Neural cell (in vitro differentiated cells): ENCODE data around the gene VPS37C.

ENCODE experiments used
- CTCF ChIP-seq: fragments of 450-650 bp; IDR thresholded peaks from 2 replicates; pipeline ENCODE4 v1.5.1; 2014; ENCODE audit warnings: antibody characterized with exemption, mild to moderate bottlenecking, moderate library complexity; ENCODE audit not compliant: poor library complexity, severe bottlenecking
- EZH2 ChIP-seq: fragments of 200-600, 300-800 bp; shearing (Covaris generic), sonication (generic); IDR thresholded peaks from 2 replicates; pipeline ENCODE4 v1.6.1; 2014; ENCODE audit warnings: antibody characterized with exemption, low read length, borderline replicate concordance, mild to moderate bottlenecking; ENCODE audit not compliant: insufficient read depth, poor library complexity, severe bottlenecking
- SMC3 ChIP-seq: fragments of 450-650 bp; conservative IDR thresholded peaks from 2 replicates; pipeline ENCODE4 v1.6.1; 2014; ENCODE audit warnings: antibody characterized with exemption, mild to moderate bottlenecking, moderate library complexity; ENCODE audit not compliant: poor library complexity
- TAF1 ChIP-seq: IDR thresholded peaks from 2 replicates; pipeline ENCODE4 v1.6.1; 2012; ENCODE audit warnings: low read depth

- TF ChIP-seq TAF1 (no peak), CTCF (no peak), EZH2 (no peak), SMC3 (no peak)
Observed at GRCh38 chr11:61153593-61154095, 7.6 kb downstream of the VPS37C start.
